Glutamatergic neuron (in vitro differentiated cells): ENCODE data around the gene SLC25A29. TPM values are rescaled to one million over a fixed set of nuclear protein-coding genes. Genes with fewer than 3 reads are reported as not detected.
"Not testable (repeated sequence)": the region's sequence is repeated elsewhere in the genome, so short reads cannot be mapped to it uniquely, and the experiment has no call there.

Experiments
- DNase-seq: peaks from one replicate; pipeline ENCODE4 v3.0.0; 2022
- H3K27ac Mint-ChIP-seq: one replicate; pipeline ENCODE4 v1.8.0; 2020; ENCODE audit warnings: mild to moderate bottlenecking, mixed read lengths, inconsistent platforms; ENCODE audit not compliant: unreplicated experiment
- H3K27me3 Mint-ChIP-seq: one replicate; pipeline ENCODE4 v1.8.0; 2020; ENCODE audit warnings: mild to moderate bottlenecking, moderate library complexity, mixed read lengths, inconsistent platforms; ENCODE audit not compliant: unreplicated experiment
- H3K36me3 Mint-ChIP-seq: one replicate; pipeline ENCODE4 v1.8.0; 2020; ENCODE audit warnings: mild to moderate bottlenecking, mixed read lengths, inconsistent platforms; ENCODE audit not compliant: unreplicated experiment
- H3K4me1 Mint-ChIP-seq: one replicate; pipeline ENCODE4 v1.8.0; 2020; ENCODE audit warnings: mild to moderate bottlenecking, low read depth, mixed read lengths, inconsistent platforms; ENCODE audit not compliant: unreplicated experiment
- H3K4me3 Mint-ChIP-seq: one replicate; pipeline ENCODE4 v1.8.0; 2020; ENCODE audit warnings: mild to moderate bottlenecking, mixed read lengths, inconsistent platforms; ENCODE audit not compliant: unreplicated experiment
- H3K9me3 Mint-ChIP-seq: one replicate; pipeline ENCODE4 v1.8.0; 2020; ENCODE audit warnings: mild to moderate bottlenecking, moderate library complexity, mixed read lengths, inconsistent platforms; ENCODE audit not compliant: unreplicated experiment
- total RNA-seq: library from RNA; stranded (reverse); fragmentation: NEBNext Ultra II Directional; extraction: Animal tissue kit (Norgen Biotek cat#: 25700); gene quantifications from one replicate; pipeline ENCODE4 v1.2.1, GENCODE V29; 2021; ENCODE audit not compliant: unreplicated experiment
- TF ChIP-seq, protein P1 (sequence below): fragments of 200-600 bp; sonication (generic); IDR thresholded peaks from one replicate; pipeline ENCODE4 v1.5.0; 2021; ENCODE audit not compliant: partially characterized antibody, unreplicated experiment

The SLC25A29 gene
- total RNA-seq, 1 donor from 2014 or later, result 409 TPM

DNA sequence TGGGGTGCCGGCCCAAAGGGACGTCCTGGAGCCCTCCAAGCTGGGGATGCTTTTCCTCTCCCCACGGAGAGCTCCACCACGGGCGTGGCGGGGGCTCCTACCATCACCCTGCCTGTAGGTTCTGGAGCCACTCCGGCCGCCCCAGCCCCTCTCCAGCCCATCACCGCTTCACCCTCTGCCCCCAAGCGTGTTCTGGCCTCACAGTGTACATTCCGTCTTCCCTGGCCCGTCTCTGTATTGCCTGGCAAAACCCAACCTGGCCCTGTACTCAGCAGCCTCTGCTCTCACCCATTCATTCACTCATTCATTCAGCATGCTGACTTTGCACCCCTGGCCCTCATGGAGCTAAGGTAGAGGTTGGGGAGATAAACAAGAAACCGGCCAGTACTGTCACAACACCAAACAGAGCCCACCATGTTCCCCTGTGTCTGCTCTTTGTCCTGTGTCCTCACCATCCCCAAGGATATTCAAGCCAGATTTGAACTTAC is 20.3 kb downstream of the SLC25A29 start:
- no peak for DNase-seq
- Mint-ChIP-seq H3K4me1 (peaks cover 33% of the 10 kb centered on the region), H3K27me3 (peaks cover 18% of the 10 kb centered on the region)

DNA sequence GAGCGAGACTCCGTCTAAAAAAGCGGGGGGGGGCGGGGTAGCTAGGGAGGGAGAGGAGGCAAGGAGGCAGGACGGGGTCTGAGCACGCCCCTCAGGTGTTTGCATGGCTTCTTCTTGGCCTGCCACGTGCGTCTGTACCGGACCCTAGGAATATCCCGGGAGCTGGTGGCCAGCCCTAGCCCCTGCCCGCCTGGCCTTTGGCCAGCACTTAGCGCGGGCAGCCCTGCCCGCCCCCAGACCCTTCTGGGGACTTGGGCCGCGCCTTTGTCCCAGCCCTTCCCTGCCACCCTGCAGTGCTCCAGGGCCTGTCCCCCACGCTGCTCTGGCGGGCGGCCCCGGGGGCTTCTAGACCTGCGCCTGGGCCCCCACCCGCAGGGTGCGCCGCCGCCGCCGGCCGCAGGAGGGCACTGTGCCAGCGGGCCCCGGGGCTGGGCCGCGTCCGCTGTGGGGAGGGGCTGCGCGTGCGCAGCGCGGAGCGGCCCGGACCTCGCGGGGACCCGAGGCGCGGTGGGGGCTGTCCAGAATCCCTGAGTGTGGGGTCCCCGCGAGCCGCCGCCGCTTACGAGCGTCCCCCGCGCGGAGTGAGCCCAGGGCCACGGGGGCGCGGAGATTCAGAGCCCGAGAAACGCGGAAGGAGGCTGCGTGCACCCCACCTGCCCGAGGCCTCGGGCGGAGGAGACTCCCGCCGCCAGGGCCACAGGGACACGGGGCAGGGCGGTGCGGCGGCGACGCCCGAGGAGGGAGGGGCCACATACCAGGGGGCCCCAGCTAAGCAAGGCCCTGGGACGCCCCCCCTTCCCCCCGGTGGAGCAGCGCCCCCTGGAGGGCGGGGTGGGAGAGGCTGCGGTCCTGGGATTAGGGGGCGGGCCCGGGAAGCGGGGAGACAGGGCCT is 21.0 kb downstream of the SLC25A29 start:
- H3K4me1 Mint-ChIP-seq, result peaks cover 26% of the 10 kb centered on the region
- TF ChIP-seq, protein P1, sequence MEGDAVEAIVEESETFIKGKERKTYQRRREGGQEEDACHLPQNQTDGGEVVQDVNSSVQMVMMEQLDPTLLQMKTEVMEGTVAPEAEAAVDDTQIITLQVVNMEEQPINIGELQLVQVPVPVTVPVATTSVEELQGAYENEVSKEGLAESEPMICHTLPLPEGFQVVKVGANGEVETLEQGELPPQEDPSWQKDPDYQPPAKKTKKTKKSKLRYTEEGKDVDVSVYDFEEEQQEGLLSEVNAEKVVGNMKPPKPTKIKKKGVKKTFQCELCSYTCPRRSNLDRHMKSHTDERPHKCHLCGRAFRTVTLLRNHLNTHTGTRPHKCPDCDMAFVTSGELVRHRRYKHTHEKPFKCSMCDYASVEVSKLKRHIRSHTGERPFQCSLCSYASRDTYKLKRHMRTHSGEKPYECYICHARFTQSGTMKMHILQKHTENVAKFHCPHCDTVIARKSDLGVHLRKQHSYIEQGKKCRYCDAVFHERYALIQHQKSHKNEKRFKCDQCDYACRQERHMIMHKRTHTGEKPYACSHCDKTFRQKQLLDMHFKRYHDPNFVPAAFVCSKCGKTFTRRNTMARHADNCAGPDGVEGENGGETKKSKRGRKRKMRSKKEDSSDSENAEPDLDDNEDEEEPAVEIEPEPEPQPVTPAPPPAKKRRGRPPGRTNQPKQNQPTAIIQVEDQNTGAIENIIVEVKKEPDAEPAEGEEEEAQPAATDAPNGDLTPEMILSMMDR, result peak; percentile 95
- H3K4me3 Mint-ChIP-seq, result no peak overlapping the region
- H3K27ac Mint-ChIP-seq, result no peak overlapping the region
- H3K9me3 Mint-ChIP-seq, result peaks cover 7% of the 10 kb centered on the region
- DNase-seq, result peak; percentile 83
- peaks cover 18% of the 10 kb centered on the region for H3K27me3 Mint-ChIP-seq
- no peaks in the 10 kb centered on the region for H3K36me3 Mint-ChIP-seq

More for the DNA sequence above, 20.3 kb downstream of the SLC25A29 start:
- H3K9me3 Mint-ChIP-seq, result peaks cover 9% of the 10 kb centered on the region
- H3K4me3 Mint-ChIP-seq, result peak overlapping the region; percentile 76
- TF ChIP-seq, protein P1, result peak; percentile 43
- H3K27ac Mint-ChIP-seq, result peak overlapping the region; percentile 31
- H3K36me3 Mint-ChIP-seq, result no peaks in the 10 kb centered on the region

DNA sequence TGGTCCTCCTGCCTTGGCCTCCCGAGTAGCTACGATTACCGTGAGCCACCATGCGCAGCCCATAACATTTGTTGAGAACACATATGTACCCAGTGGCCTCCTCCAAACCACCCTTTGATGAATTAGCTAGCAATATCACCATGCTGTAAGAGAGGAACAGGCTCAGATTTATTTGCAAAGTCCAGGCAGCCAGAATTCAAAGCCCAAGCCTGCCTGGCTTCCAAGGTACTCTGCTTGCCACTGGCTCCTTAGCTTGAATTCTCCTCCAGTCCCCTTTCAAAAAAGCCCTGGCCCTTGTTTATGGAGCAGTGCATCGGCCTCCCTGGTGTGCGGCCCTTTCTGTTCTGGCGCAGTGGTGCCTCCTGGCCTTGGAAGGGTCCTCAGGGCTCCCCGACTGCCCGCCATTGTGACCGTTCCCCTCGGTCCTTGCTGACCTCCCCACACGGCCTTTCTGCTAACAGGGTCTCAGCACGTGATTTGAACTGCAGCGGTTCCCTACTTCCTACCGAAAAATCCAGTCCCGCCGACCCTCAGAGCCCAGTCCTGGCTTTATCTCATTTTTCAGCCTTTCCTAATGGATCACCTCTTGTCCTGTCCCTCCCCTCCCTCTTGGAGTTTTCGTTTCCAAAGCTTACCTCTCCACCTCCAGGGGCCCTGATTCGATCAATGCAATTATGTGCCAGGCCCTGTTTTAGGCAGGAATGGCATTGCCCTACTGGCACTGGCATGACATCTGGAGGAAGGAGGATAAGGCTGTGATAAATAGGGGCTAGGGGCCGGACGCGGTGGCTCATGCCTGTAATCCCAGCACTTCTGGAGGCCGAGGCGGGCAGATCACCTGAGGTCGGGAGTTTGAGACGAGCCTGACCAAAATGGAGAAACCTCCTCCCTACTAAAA is 22.0 kb downstream of the SLC25A29 start:
- Mint-ChIP-seq H3K27ac (peak overlapping the region; percentile 62), H3K36me3 (no peaks in the 10 kb centered on the region), H3K27me3 (peaks cover 17% of the 10 kb centered on the region), H3K4me3 (peak overlapping the region; percentile 15), H3K9me3 (peaks cover 7% of the 10 kb centered on the region), H3K4me1 (peaks cover 24% of the 10 kb centered on the region)
- TF ChIP-seq, protein P1, result no peak
- no peak for DNase-seq

DNA sequence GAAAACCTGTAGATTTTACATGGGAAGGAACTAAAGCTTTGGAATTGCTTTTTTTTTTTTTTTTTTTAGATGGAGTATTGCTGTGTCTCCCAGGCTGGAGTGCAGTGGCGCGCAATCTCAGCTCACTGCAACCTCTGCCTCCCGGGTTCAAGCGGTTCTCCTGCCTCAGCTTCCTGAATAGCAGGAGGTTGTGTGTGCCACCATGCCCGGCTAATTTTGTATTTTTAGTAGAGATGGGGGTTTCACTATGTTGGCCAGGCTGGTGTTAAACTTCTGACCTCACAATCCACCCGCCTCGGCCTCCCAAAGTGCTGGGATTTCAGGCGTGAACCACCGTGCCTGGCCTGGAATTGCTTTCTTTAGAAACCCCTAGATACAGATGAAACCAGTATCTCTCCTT is 22.8 kb downstream of the SLC25A29 start:
- not testable (repeated sequence) for DNase-seq, H3K9me3 Mint-ChIP-seq, H3K36me3 Mint-ChIP-seq, H3K4me3 Mint-ChIP-seq, H3K27ac Mint-ChIP-seq
- Mint-ChIP-seq H3K27me3 (peaks cover 12% of the 10 kb centered on the region), H3K4me1 (peaks cover 17% of the 10 kb centered on the region)

DNA sequence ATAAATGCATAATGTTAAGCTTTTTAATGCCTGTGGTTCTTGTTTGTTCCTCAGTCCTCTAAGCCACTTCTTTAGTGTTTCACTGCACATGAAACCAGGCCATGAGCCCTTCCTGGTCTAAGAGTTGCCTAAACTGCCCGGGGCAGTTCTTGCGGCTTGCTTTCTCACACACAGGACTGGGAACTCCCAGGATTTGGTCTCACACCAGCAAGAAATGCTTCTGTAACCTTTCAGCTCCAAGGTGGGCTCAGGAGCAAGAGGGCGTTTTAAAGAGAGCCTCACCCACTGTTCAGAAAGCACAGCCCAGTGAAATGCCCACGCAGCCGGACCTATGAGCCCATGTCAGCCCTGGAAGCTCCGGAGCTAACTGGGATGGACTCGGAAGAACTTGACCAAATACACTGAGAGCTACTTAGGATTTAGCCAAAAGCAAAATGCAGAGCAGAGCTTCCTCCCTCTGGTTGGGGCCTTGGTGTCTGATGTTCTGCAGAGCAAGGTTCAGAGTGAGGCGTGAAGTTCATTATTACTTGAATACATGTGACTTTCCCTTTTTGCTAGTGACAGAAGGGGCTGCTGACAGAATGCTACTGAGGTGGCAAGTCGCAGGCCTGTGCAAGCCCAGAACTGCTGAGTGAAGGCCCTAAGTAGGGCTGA is 23.4 kb downstream of the SLC25A29 start:
- Mint-ChIP-seq H3K27ac (peak overlapping the region; percentile 8), H3K36me3 (no peaks in the 10 kb centered on the region)
- no peak for DNase-seq

More for the DNA sequence above, 23.4 kb downstream of the SLC25A29 start:
- H3K4me3 Mint-ChIP-seq, result no peak overlapping the region
- peaks cover 12% of the 10 kb centered on the region for H3K27me3 Mint-ChIP-seq
- TF ChIP-seq, protein P1, result no peak
- H3K9me3 Mint-ChIP-seq, result peaks cover 6% of the 10 kb centered on the region
- H3K4me1 Mint-ChIP-seq, result peaks cover 17% of the 10 kb centered on the region
